H1 (cell line): ENCODE measurements around the gene THBS3. TPM values are rescaled to one million over a fixed set of nuclear protein-coding genes. Genes with fewer than 3 reads are reported as not detected.

Experiments
- CTBP2 ChIP-seq: IDR thresholded peaks from 2 replicates; pipeline ENCODE4 v1.7.0; 2011; ENCODE audit warnings: borderline replicate concordance, mild to moderate bottlenecking, moderate library complexity, mixed read lengths, low read length; ENCODE audit not compliant: insufficient read depth, insufficient read length
- EP300 ChIP-seq, 2 experiments: IDR thresholded peaks; 1 replicate in 1 of 2; 2 replicates in 1 of 2; pipeline ENCODE4 v1.6.1; 2011 to 2012; ENCODE audit warnings: low read depth in 2 of 2, low read length in 2 of 2, mild to moderate bottlenecking in 2 of 2, borderline replicate concordance in 1 of 2, inconsistent platforms in 1 of 2, moderate library complexity in 1 of 2
- YY1 ChIP-seq: IDR thresholded peaks from 2 replicates; pipeline ENCODE4 v1.6.1; 2011; ENCODE audit warnings: low read depth, mild to moderate bottlenecking, low read length
- polyA plus RNA-seq, 7 experiments: library from polyadenylated mRNA; depleted of rRNA in 3 of 7; stranded (reverse) in 5 of 7; unstranded in 2 of 7; fragments of >200 nt in 5 of 7; fragments of 200-250 nt in 2 of 7; gene quantifications; 1 replicate in 5 of 7; 2 replicates in 1 of 7; 4 replicates in 1 of 7; pipeline versions ENCODE4 v1.2.1 to v1.2.3, GENCODE V29; 2011 to 2013; ENCODE audit warnings: missing spikeins in 2 of 7, mixed read lengths in 2 of 7
- total RNA-seq: library from RNA; stranded (reverse); fragmentation: NEBNext Ultra II Directional; extraction: Animal tissue kit (Norgen Biotek cat#: 25700); gene quantifications from 2 replicates; pipeline ENCODE4 v1.2.1, GENCODE V29; 2021
- TF ChIP-seq, protein P1 (sequence below): IDR thresholded peaks from 2 replicates; pipeline ENCODE4 v1.6.1; 2012; ENCODE audit warnings: inconsistent platforms

The THBS3 gene
- total and polyA plus RNA-seq, 2 of the 8 experiments (the other 6 are each of a cell fraction or from before 2014, with no cell fraction given), result 3.0 to 3.5 TPM

DNA sequence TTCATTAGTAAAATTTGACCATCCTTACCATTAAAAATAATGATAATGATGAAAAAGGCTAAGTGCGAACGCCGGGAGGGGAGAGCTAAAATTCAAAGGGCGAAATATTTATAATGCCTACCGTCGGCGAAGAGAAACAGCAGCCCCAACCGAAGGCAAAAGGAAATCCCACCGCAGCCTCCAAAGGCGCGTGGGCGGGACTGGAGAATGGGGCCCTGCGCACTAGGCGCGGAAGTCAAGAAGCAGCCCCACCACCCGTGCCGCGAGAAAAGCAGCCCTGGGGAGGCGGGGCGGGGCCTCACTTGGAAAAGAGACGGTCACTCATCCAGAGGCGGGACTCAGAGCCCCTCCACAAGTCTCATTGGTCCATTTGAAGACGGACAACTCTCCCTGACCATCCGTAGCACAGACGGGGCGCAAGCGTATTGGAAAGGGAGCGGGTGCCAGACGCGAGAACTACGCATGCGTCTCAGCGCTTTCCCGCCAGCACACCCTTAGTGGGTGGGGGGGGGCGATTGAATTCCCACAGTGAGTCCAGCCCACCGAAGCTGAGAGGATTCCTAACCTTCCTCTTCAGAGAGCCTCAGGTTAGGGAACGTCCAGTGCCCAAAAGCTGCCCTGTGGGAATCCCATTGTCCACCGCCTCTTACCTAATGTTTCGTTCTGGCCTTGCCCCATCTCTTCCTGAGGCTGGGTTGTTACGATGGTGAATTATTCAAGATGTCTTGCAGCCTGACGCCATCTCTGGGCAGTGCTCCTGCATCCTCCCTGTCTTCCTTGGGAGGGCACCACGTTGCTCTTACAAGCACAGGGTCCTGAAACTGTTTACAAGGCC is 19.8 kb upstream of the THBS3 start (continued):
- TF ChIP-seq CTBP2 (no peak), EP300 (IDR thresholded peaks at IDR 0.05; ENCODE audit: borderline replicate concordance in 1 of 2, low read depth in 2 of 2, low read length in 2 of 2) (no peak), YY1 (peak; percentile 80)
- TF ChIP-seq, protein P1, sequence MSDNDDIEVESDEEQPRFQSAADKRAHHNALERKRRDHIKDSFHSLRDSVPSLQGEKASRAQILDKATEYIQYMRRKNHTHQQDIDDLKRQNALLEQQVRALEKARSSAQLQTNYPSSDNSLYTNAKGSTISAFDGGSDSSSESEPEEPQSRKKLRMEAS, result peak; percentile 26; the same call in 1 of the 2 replicates
